ENCODE measurements around the gene SIN3B. TPM values are rescaled to one million over a fixed set of nuclear protein-coding genes. Genes with fewer than 3 reads are reported as not detected.

SIN3B gene
- total and polyA plus RNA-seq, 9 of the 15 experiments (the other 6 are each of a cell fraction or from before 2014, with no cell fraction given): 0.51 to 34.2 (median 14.3) TPM

- H4K20me1 ChIP-seq (replicated peaks; ENCODE audit: control insufficient read depth, insufficient read depth, low read length): no peaks in the 10 kb centered on the region
Measured at GRCh38 chr19:16859626-16860025, 30.4 kb downstream of the SIN3B start.

More at GRCh38 chr19:16859626-16860025, 30.4 kb downstream of the SIN3B start:
- H2AFZ ChIP-seq (ENCODE audit: low read depth, low read length): no peak overlapping the region
- no peak overlapping the region; the same call in 2 of the 3 replicates for H3K27ac ChIP-seq (ENCODE audit: extremely low read depth, low read depth, low read length)
- in situ Hi-C loops (cut with MboI) (no loop called here), intact Hi-C loops (cut with micrococcal nuclease) (no loop called here)
- DNase-seq (ENCODE audit: extremely low read depth in 1 of 4, low spot score in 3 of 4): no peak
- peaks cover 37% of the 10 kb centered on the region for H3K36me3 ChIP-seq (ENCODE audit: control insufficient read depth, insufficient read depth, low read length)
- ChIA-PET POLR2A (interaction anchor here (0.6 to 1.3 kb wide), 2 partner anchors 10 to 1706 kb away, joined by 3 to 5 read pairs; no protein-coding TSS in a partner anchor), CTCF (ENCODE audit: low intra/inter-chr PET ratio) (no interaction called here)
- peaks cover 0 to 4% of the 10 kb centered on the region in 2 experiments; a peak in 1 of 5 replicates for H3K4me1 ChIP-seq (replicated peaks in 1 of 2; ENCODE audit: control insufficient read depth in 2 of 2, insufficient read depth in 2 of 2, low read length in 2 of 2)
- WGBS (ENCODE audit: insufficient coverage, low coverage, missing lambda C conversion rate): 89% methylated on average over 7 of the region's 7 CpGs
- no peak for FAIRE-seq
- no peak overlapping the region for H3K4me3 ChIP-seq
- no TSS peak for BruUV-seq (replicated peaks)
- ATAC-seq: no peak
- no peak overlapping the region for H3K9ac ChIP-seq (ENCODE audit: insufficient read depth in 1 of 2, low read depth in 2 of 2, low read length in 2 of 2)
- H3K79me2 ChIP-seq (ENCODE audit: control insufficient read depth, insufficient read depth, low read length): no peaks in the 10 kb centered on the region
- no peak overlapping the region for H3K4me2 ChIP-seq (ENCODE audit: insufficient read depth, low read length)
- H3K9me1 ChIP-seq (ENCODE audit: control insufficient read depth, insufficient read depth, low read length): peaks cover 2% of the 10 kb centered on the region
- H3K9me3 ChIP-seq (replicated peaks; ENCODE audit: control insufficient read depth, insufficient read depth, low read depth, low read length): no peaks in the 10 kb centered on the region
- TF ChIP-seq POLR2G (IDR thresholded peaks at IDR 0.05; ENCODE audit: low read depth, low read length) (no peak), MECOM (CRISPR knock-in tag; IDR thresholded peaks at IDR 0.05) (no peak), KLF16 (IDR thresholded peaks at IDR 0.05) (no peak), HLTF (IDR thresholded peaks at IDR 0.05) (no peak), SMAD3 (CRISPR knock-in tag; conservative IDR thresholded peaks at IDR 0.05) (no peak), STAG1 (CRISPR knock-in tag; IDR thresholded peaks at IDR 0.05; ENCODE audit: borderline replicate concordance) (no peak), FOXA1 (IDR thresholded peaks at IDR 0.05; ENCODE audit: borderline replicate concordance) (no peak), BMI1 (IDR thresholded peaks at IDR 0.05; ENCODE audit: low read length) (no peak), ZEB2 (IDR thresholded peaks at IDR 0.05) (no peak), RHOXF2B (CRISPR knock-in tag; conservative IDR thresholded peaks at IDR 0.05) (no peak), PTBP1 (IDR thresholded peaks at IDR 0.05; ENCODE audit: low read depth, low read length) (no peak), MYNN (IDR thresholded peaks at IDR 0.05) (no peak), MYNN (CRISPR knock-in tag; IDR thresholded peaks at IDR 0.05) (no peak)
- TF ChIP-seq, protein P1, sequence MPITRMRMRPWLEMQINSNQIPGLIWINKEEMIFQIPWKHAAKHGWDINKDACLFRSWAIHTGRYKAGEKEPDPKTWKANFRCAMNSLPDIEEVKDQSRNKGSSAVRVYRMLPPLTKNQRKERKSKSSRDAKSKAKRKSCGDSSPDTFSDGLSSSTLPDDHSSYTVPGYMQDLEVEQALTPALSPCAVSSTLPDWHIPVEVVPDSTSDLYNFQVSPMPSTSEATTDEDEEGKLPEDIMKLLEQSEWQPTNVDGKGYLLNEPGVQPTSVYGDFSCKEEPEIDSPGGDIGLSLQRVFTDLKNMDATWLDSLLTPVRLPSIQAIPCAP (CRISPR knock-in tag; IDR thresholded peaks at IDR 0.05; ENCODE audit: borderline replicate concordance): no peak
- TF ChIP-seq, protein P2, sequence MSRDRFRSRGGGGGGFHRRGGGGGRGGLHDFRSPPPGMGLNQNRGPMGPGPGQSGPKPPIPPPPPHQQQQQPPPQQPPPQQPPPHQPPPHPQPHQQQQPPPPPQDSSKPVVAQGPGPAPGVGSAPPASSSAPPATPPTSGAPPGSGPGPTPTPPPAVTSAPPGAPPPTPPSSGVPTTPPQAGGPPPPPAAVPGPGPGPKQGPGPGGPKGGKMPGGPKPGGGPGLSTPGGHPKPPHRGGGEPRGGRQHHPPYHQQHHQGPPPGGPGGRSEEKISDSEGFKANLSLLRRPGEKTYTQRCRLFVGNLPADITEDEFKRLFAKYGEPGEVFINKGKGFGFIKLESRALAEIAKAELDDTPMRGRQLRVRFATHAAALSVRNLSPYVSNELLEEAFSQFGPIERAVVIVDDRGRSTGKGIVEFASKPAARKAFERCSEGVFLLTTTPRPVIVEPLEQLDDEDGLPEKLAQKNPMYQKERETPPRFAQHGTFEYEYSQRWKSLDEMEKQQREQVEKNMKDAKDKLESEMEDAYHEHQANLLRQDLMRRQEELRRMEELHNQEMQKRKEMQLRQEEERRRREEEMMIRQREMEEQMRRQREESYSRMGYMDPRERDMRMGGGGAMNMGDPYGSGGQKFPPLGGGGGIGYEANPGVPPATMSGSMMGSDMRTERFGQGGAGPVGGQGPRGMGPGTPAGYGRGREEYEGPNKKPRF (IDR thresholded peaks at IDR 0.05; ENCODE audit: low read depth, low read length): no peak
- TF ChIP-seq, protein P3, sequence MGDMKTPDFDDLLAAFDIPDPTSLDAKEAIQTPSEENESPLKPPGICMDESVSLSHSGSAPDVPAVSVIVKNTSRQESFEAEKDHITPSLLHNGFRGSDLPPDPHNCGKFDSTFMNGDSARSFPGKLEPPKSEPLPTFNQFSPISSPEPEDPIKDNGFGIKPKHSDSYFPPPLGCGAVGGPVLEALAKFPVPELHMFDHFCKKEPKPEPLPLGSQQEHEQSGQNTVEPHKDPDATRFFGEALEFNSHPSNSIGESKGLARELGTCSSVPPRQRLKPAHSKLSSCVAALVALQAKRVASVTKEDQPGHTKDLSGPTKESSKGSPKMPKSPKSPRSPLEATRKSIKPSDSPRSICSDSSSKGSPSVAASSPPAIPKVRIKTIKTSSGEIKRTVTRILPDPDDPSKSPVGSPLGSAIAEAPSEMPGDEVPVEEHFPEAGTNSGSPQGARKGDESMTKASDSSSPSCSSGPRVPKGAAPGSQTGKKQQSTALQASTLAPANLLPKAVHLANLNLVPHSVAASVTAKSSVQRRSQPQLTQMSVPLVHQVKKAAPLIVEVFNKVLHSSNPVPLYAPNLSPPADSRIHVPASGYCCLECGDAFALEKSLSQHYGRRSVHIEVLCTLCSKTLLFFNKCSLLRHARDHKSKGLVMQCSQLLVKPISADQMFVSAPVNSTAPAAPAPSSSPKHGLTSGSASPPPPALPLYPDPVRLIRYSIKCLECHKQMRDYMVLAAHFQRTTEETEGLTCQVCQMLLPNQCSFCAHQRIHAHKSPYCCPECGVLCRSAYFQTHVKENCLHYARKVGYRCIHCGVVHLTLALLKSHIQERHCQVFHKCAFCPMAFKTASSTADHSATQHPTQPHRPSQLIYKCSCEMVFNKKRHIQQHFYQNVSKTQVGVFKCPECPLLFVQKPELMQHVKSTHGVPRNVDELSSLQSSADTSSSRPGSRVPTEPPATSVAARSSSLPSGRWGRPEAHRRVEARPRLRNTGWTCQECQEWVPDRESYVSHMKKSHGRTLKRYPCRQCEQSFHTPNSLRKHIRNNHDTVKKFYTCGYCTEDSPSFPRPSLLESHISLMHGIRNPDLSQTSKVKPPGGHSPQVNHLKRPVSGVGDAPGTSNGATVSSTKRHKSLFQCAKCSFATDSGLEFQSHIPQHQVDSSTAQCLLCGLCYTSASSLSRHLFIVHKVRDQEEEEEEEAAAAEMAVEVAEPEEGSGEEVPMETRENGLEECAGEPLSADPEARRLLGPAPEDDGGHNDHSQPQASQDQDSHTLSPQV (IDR thresholded peaks at IDR 0.05): no peak
- no peaks in the 10 kb centered on the region for H3K27me3 ChIP-seq (ENCODE audit: control insufficient read depth in 2 of 2, insufficient read depth in 2 of 2, low read length in 2 of 2)
